Fibroblast of lung (primary cell): ENCODE results near the gene LYSMD2.

Experiments
- CTCF ChIP-seq, 2 donors: IDR thresholded peaks in 1 of 2; conservative IDR thresholded peaks in 1 of 2; 1 replicate in 1 of 2; 2 replicates in 1 of 2; pipeline ENCODE4 v1.5.1; 2011 to 2012; ENCODE audit warnings: low read length in 2 of 2, control low read depth in 1 of 2, inconsistent platforms in 1 of 2, low read depth in 1 of 2, mild to moderate bottlenecking in 1 of 2
- EZH2 ChIP-seq: IDR thresholded peaks from 2 replicates; pipeline ENCODE4 v1.5.1; 2012; ENCODE audit warnings: low read length, control low read depth, mild to moderate bottlenecking; ENCODE audit errors: missing control alignments

GRCh38 chr15:51708013-51708412 is 29.4 kb downstream of the LYSMD2 start:
- TF ChIP-seq CTCF (conservative IDR thresholded peaks at IDR 0.05 in 1 of 2, IDR thresholded peaks at IDR 0.05 in 1 of 2; ENCODE audit: low read depth in 1 of 2, low read length in 2 of 2) (no peak), EZH2 (no peak)
